B cell (primary cell): ENCODE measurements around the gene DAP. TPM values are rescaled to one million over a fixed set of nuclear protein-coding genes. Genes with fewer than 3 reads are reported as not detected.

Experiments used
- ATAC-seq: fragments of 200-7000 bp; cut with Tn5 transposase; one replicate; pipeline ENCODE4 v1.10.0; 2021; ENCODE audit warnings: low read depth, mild to moderate bottlenecking, moderate number of reproducible peaks, moderate library complexity
- CTCF ChIA-PET: fragments of 350-600 bp; sonication (Branson Sonifier 250); formaldehyde crosslinking; loops from one replicate; lab custom pipeline; 2021; ENCODE audit warnings: antibody characterized with exemption, inconsistent platforms; lab: Charles Lee
- POLR2A ChIA-PET: fragments of 350-600 bp; sonication (Branson Sonifier 250); formaldehyde crosslinking; loops from one replicate; lab custom pipeline; 2021; ENCODE audit warnings: antibody characterized with exemption; lab: Charles Lee
- DNase-seq: peaks from one replicate; pipeline ENCODE4 v3.0.0; 2013
- H2AFZ ChIP-seq: 2 replicates; pipeline ENCODE4 v1.6.1; 2012; ENCODE audit warnings: mild to moderate bottlenecking, low read depth, low read length; ENCODE audit not compliant: insufficient read depth, poor library complexity, severe bottlenecking
- H3K27ac ChIP-seq, 2 donors: 1 replicate in 1 of 2; 2 replicates in 1 of 2; pipeline ENCODE4 v1.5.1; 2012 to 2013; ENCODE audit warnings: low read length in 2 of 2, mild to moderate bottlenecking in 2 of 2, moderate library complexity in 1 of 2
- H3K27me3 ChIP-seq, 4 experiments: fragments of 200-600 bp in 1 of 4; sonication (generic) in 1 of 4; replicated peaks in 1 of 4; 1 replicate in 2 of 4; 2 replicates in 2 of 4; pipeline versions ENCODE4 v1.6.1 to v1.7.0; 2013 to 2016; ENCODE audit warnings: low read length in 3 of 4, mild to moderate bottlenecking in 2 of 4, mixed read lengths in 1 of 4, moderate library complexity in 1 of 4; ENCODE audit not compliant: insufficient read depth in 4 of 4, control insufficient read depth in 3 of 4; ENCODE audit errors: control extremely low read depth in 1 of 4
- H3K36me3 ChIP-seq, 2 experiments: replicated peaks in 1 of 2; 1 replicate in 1 of 2; 2 replicates in 1 of 2; pipeline versions ENCODE4 v1.6.1 to v1.7.1; 2013; ENCODE audit warnings: low read length in 1 of 2; ENCODE audit not compliant: insufficient read depth in 2 of 2, control insufficient read depth in 1 of 2; ENCODE audit errors: control extremely low read depth in 1 of 2, extremely low read depth in 1 of 2
- H3K4me1 ChIP-seq, 2 donors: fragments of 200-600 bp in 1 of 2; sonication (generic) in 1 of 2; 1 replicate in 1 of 2; 2 replicates in 1 of 2; pipeline versions ENCODE4 v1.5.1 to v1.6.1; 2013 to 2017; ENCODE audit warnings: low read length in 2 of 2; ENCODE audit not compliant: control insufficient read depth in 2 of 2, insufficient read depth in 2 of 2
- H3K4me2 ChIP-seq: replicated peaks from 2 replicates; pipeline ENCODE3; 2012; ENCODE audit warnings: mild to moderate bottlenecking, low read depth, low read length; ENCODE audit not compliant: poor library complexity, severe bottlenecking
- H3K4me3 ChIP-seq, 5 experiments: fragments of 200-600 bp in 1 of 5; sonication (generic) in 1 of 5; 1 replicate in 3 of 5; 2 replicates in 2 of 5; pipeline versions ENCODE4 v1.5.1 to v1.7.0; 2011 to 2016; ENCODE audit warnings: low read length in 4 of 5, mild to moderate bottlenecking in 4 of 5, low read depth in 2 of 5, control low read depth in 1 of 5, moderate library complexity in 1 of 5; ENCODE audit not compliant: insufficient read depth in 1 of 5; ENCODE audit errors: control extremely low read depth in 1 of 5, extremely low read depth in 1 of 5
- H3K79me2 ChIP-seq: fragments of 200-600 bp; sonication (generic); one replicate; pipeline ENCODE4 v1.6.0; 2016; ENCODE audit warnings: low read length; ENCODE audit not compliant: control insufficient read depth, insufficient read depth
- H3K9ac ChIP-seq: fragments of 200-600 bp; sonication (generic); 2 replicates; pipeline ENCODE4 v1.6.1; 2017; ENCODE audit warnings: mild to moderate bottlenecking, low read length, moderate library complexity
- H3K9me3 ChIP-seq, 3 donors: one replicate each; pipeline versions ENCODE4 v1.6.1 to v1.7.1; 2013; ENCODE audit warnings: low read length in 2 of 3; ENCODE audit not compliant: control insufficient read depth in 2 of 3, insufficient read depth in 1 of 3; ENCODE audit errors: control extremely low read depth in 1 of 3
- H4K20me1 ChIP-seq: 2 replicates; pipeline ENCODE4 v1.6.0; 2012; ENCODE audit warnings: mild to moderate bottlenecking, low read length; ENCODE audit not compliant: insufficient read depth, control insufficient read depth, poor library complexity, severe bottlenecking
- H3K27ac Mint-ChIP-seq: one replicate; pipeline ENCODE4 v1.8.0; 2021; ENCODE audit warnings: mixed read lengths
- H3K27me3 Mint-ChIP-seq: one replicate; pipeline ENCODE4 v1.8.0; 2021; ENCODE audit warnings: mixed read lengths
- H3K4me1 Mint-ChIP-seq: one replicate; pipeline ENCODE4 v1.8.0; 2021; ENCODE audit warnings: mixed read lengths
- H3K4me3 Mint-ChIP-seq: one replicate; pipeline ENCODE4 v1.8.0; 2021; ENCODE audit warnings: mixed read lengths
- H3K9me3 Mint-ChIP-seq: one replicate; pipeline ENCODE4 v1.8.0; 2022; ENCODE audit warnings: mixed read lengths; ENCODE audit not compliant: insufficient read depth
- EZH2 ChIP-seq: IDR thresholded peaks from 2 replicates; pipeline ENCODE4 v1.6.1; 2012; ENCODE audit warnings: borderline replicate concordance, low read depth, mild to moderate bottlenecking, moderate library complexity, low read length; ENCODE audit not compliant: insufficient read depth, poor library complexity, severe bottlenecking
- WGBS: methylation state at CpG from one replicate; pipeline ENCODE4 v1.1.5; 2013; ENCODE audit warnings: missing lambda C conversion rate; ENCODE audit not compliant: insufficient coverage; 5-methylcytosine and 5-hydroxymethylcytosine counted together
- intact Hi-C: fragments of 100-400 bp; cut with micrococcal nuclease; formaldehyde crosslinking; loops from one replicate; pipeline ENCODE4 v1.10.0; 2022
- polyA plus RNA-seq: library from polyadenylated mRNA; depleted of rRNA; stranded (reverse); fragments of >200 nt; gene quantifications from 2 replicates; pipeline ENCODE4 v1.2.3, GENCODE V29; 2012
- total RNA-seq, 2 donors: library from RNA; stranded (reverse); fragments of 120-200 nt in 1 of 2; gene quantifications; 1 replicate in 1 of 2; 2 replicates in 1 of 2; pipeline versions ENCODE4 v1.2.3 to v1.2.4, GENCODE V29; 2013 to 2022
- TF ChIP-seq, protein P1 (sequence below): fragments of 200-600 bp; IDR thresholded peaks from one replicate; pipeline ENCODE4 v1.8.0; 2022; ENCODE audit warnings: antibody characterized with exemption, mild to moderate bottlenecking

DAP gene
- total and polyA plus RNA-seq, 2 donors (not counting 1 experiment from before 2014, with no cell fraction given) = 42.6 to 49.8 TPM

DNA sequence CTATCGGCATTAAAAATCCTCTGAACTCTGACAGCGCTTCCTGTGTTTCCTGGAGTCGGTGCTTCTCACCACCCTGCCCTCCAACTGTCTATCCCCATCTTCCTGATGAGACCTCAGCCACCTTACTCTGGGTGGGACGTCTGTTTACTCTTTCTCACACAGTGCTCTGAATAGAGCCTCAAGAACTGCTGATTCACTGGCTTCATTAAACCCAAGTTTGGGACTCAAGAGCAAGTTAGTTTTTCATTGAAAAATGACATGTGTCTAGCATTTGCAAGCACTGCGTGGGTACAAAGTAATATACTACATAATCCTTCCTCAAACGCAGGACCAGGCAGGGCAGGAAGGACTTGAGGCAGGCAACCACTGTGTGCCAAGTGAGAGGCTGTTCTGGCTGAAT is 49.5 kb downstream of the DAP start:
- peaks cover 8% of the 10 kb centered on the region for H3K4me1 Mint-ChIP-seq
- POLR2A ChIA-PET = no interaction called here
- H3K9me3 ChIP-seq = no peaks in the 10 kb centered on the region
- ATAC-seq (no peak), DNase-seq (no peak)
- H2AFZ ChIP-seq = no peak overlapping the region
- TF ChIP-seq, protein P1, sequence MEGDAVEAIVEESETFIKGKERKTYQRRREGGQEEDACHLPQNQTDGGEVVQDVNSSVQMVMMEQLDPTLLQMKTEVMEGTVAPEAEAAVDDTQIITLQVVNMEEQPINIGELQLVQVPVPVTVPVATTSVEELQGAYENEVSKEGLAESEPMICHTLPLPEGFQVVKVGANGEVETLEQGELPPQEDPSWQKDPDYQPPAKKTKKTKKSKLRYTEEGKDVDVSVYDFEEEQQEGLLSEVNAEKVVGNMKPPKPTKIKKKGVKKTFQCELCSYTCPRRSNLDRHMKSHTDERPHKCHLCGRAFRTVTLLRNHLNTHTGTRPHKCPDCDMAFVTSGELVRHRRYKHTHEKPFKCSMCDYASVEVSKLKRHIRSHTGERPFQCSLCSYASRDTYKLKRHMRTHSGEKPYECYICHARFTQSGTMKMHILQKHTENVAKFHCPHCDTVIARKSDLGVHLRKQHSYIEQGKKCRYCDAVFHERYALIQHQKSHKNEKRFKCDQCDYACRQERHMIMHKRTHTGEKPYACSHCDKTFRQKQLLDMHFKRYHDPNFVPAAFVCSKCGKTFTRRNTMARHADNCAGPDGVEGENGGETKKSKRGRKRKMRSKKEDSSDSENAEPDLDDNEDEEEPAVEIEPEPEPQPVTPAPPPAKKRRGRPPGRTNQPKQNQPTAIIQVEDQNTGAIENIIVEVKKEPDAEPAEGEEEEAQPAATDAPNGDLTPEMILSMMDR = no peak
- TF ChIP-seq EZH2 = no peak
- no peak overlapping the region for H3K27ac Mint-ChIP-seq
- no peak overlapping the region for H3K4me3 ChIP-seq
- no peak overlapping the region for H3K4me3 Mint-ChIP-seq
- H3K27me3 ChIP-seq = no peaks in the 10 kb centered on the region
- no peaks in the 10 kb centered on the region for H3K9me3 Mint-ChIP-seq
- no peaks in the 10 kb centered on the region for H3K27me3 Mint-ChIP-seq
- intact Hi-C loops = no loop called here
- WGBS = 88% methylated on average over 6 of the region's 6 CpGs
- no peak overlapping the region for H3K27ac ChIP-seq
- H3K4me1 ChIP-seq = no peaks in the 10 kb centered on the region
- no peak overlapping the region for H3K9ac ChIP-seq
- peaks cover 8% of the 10 kb centered on the region for H3K79me2 ChIP-seq
- CTCF ChIA-PET = no interaction called here
- no peak overlapping the region for H3K4me2 ChIP-seq
- no peaks in the 10 kb centered on the region for H4K20me1 ChIP-seq
- H3K36me3 ChIP-seq = peaks cover 1 to 27% of the 10 kb centered on the region in 2 experiments

- no peak overlapping the region for H3K9ac ChIP-seq
- DNase-seq (no peak), ATAC-seq (no peak)
- TF ChIP-seq EZH2 = no peak
- TF ChIP-seq, protein P1 = no peak
- Mint-ChIP-seq H3K4me1 (peaks cover 11% of the 10 kb centered on the region), H3K9me3 (no peaks in the 10 kb centered on the region), H3K27me3 (no peaks in the 10 kb centered on the region), H3K27ac (no peak overlapping the region), H3K4me3 (no peak overlapping the region)
- no peak overlapping the region for H3K4me2 ChIP-seq
- no peaks in the 10 kb centered on the region for H3K27me3 ChIP-seq
- no peak overlapping the region for H2AFZ ChIP-seq
- H3K4me1 ChIP-seq = peaks cover 0 to 2% of the 10 kb centered on the region in 2 donors
- no peak overlapping the region for H3K27ac ChIP-seq
- H3K9me3 ChIP-seq = no peaks in the 10 kb centered on the region
- ChIA-PET POLR2A (no interaction called here), CTCF (no interaction called here)
- peaks cover 8% of the 10 kb centered on the region for H3K79me2 ChIP-seq
- intact Hi-C loops = no loop called here
- peaks cover 1 to 23% of the 10 kb centered on the region in 2 experiments for H3K36me3 ChIP-seq
- H4K20me1 ChIP-seq = no peaks in the 10 kb centered on the region
- no peak overlapping the region for H3K4me3 ChIP-seq
- 92% methylated on average over 10 of the region's 10 CpGs for WGBS
These were observed 50.4 kb downstream of the DAP start for GRCh38 chr5:10710513-10711128.
